RWPE2 (cell line): ENCODE data around the gene LILRB2.

Source experiments
- ATAC-seq: fragments of 200-7000 bp; cut with Tn5 transposase; 3 replicates; pipeline ENCODE4 v1.9.1; 2021; ENCODE audit warnings: low read depth
- DNase-seq: peaks from one replicate; pipeline ENCODE4 v3.0.0-alpha.2; 2020; ENCODE audit warnings: low spot score
- H3K27ac ChIP-seq: fragments of 450-650 bp; 2 replicates; pipeline ENCODE4 v1.5.1; 2017; ENCODE audit warnings: mild to moderate bottlenecking; ENCODE audit not compliant: poor library complexity, severe bottlenecking
- H3K27me3 ChIP-seq: fragments of 250-450 bp; sonication (Bioruptor Pico); 2 replicates; pipeline ENCODE4 v1.5.1; 2021; ENCODE audit warnings: mild to moderate bottlenecking, moderate library complexity; ENCODE audit not compliant: insufficient read depth, poor library complexity, severe bottlenecking
- H3K36me3 ChIP-seq: fragments of 250-450 bp; sonication (Bioruptor Pico); 2 replicates; pipeline ENCODE4 v1.5.1; 2020; ENCODE audit warnings: low read depth, mild to moderate bottlenecking, moderate library complexity
- H3K4me1 ChIP-seq: fragments of 250-450 bp; sonication (Bioruptor Pico); 2 replicates; pipeline ENCODE4 v1.5.1; 2021; ENCODE audit warnings: mild to moderate bottlenecking, moderate library complexity; ENCODE audit not compliant: insufficient read depth, poor library complexity, severe bottlenecking
- H3K4me3 ChIP-seq: fragments of 250-450 bp; sonication (Bioruptor Pico); 2 replicates; pipeline ENCODE4 v1.5.1; 2021; ENCODE audit warnings: mild to moderate bottlenecking, moderate library complexity; ENCODE audit not compliant: severe bottlenecking
- H3K9me3 ChIP-seq: fragments of 250-450 bp; sonication (Bioruptor Pico); 2 replicates; pipeline ENCODE4 v1.5.1; 2021; ENCODE audit warnings: mild to moderate bottlenecking, moderate library complexity; ENCODE audit not compliant: severe bottlenecking
- CTCF ChIP-seq: fragments of 450-650 bp; IDR thresholded peaks from one replicate; pipeline ENCODE4 v1.5.1; 2017; ENCODE audit warnings: mild to moderate bottlenecking, moderate library complexity; ENCODE audit not compliant: poor library complexity, severe bottlenecking

Gene LILRB2

GRCh38 chr19:54307389-54308020 lies 26.6 kb upstream of the LILRB2 start:
- Histone ChIP-seq H3K4me1 (no peaks in the 10 kb centered on the region), H3K9me3 (no peaks in the 10 kb centered on the region), H3K36me3 (no peaks in the 10 kb centered on the region), H3K27ac (no peak overlapping the region), H3K27me3 (no peaks in the 10 kb centered on the region), H3K4me3 (no peak overlapping the region)
- ATAC-seq, result no peak
- TF ChIP-seq CTCF, result no peak
- no peak for DNase-seq

GRCh38 chr19:54305141-54305540 lies 24.2 kb upstream of the LILRB2 start:
- DNase-seq (no peak), ATAC-seq (no peak)
- H3K27me3 ChIP-seq, result peaks cover 5% of the 10 kb centered on the region
- no peaks in the 10 kb centered on the region for H3K4me1 ChIP-seq
- no peaks in the 10 kb centered on the region for H3K9me3 ChIP-seq
- no peak overlapping the region for H3K27ac ChIP-seq
- H3K36me3 ChIP-seq, result no peaks in the 10 kb centered on the region
- no peak overlapping the region for H3K4me3 ChIP-seq
- no peak for TF ChIP-seq CTCF

GRCh38 chr19:54302257-54302656 lies 21.3 kb upstream of the LILRB2 start:
- H3K9me3 ChIP-seq, result no peaks in the 10 kb centered on the region
- H3K27me3 ChIP-seq, result peaks cover 5% of the 10 kb centered on the region
- no peak overlapping the region for H3K4me3 ChIP-seq
- no peak for TF ChIP-seq CTCF
- no peak for ATAC-seq
- H3K4me1 ChIP-seq, result no peaks in the 10 kb centered on the region
- DNase-seq, result no peak
- no peaks in the 10 kb centered on the region for H3K36me3 ChIP-seq
- no peak overlapping the region for H3K27ac ChIP-seq

- no peak for DNase-seq
- no peak for ATAC-seq
- Histone ChIP-seq H3K9me3 (no peaks in the 10 kb centered on the region), H3K4me1 (no peaks in the 10 kb centered on the region), H3K27me3 (peaks cover 5% of the 10 kb centered on the region), H3K4me3 (no peak overlapping the region), H3K27ac (no peak overlapping the region), H3K36me3 (no peaks in the 10 kb centered on the region)
- TF ChIP-seq CTCF, result no peak
Measured at GRCh38 chr19:54299515-54299914, 18.6 kb upstream of the LILRB2 start.

- Histone ChIP-seq H3K27me3 (peaks cover 5% of the 10 kb centered on the region), H3K36me3 (no peaks in the 10 kb centered on the region), H3K4me1 (no peaks in the 10 kb centered on the region), H3K27ac (no peak overlapping the region), H3K4me3 (no peak overlapping the region), H3K9me3 (no peaks in the 10 kb centered on the region)
- no peak for TF ChIP-seq CTCF
- no peak for DNase-seq
- ATAC-seq, result no peak
Measured at GRCh38 chr19:54299126-54299498, 18.2 kb upstream of the LILRB2 start.
